A549 treated with ZK216348 at 1 μM for 4 hours (cell line): ENCODE results near the gene PCYT2. TPM values are rescaled to one million over a fixed set of nuclear protein-coding genes. Genes with fewer than 3 reads are reported as not detected.

Experiments
- total RNA-seq: library from RNA; stranded (reverse); fragments of 200-300 nt; extraction: Qiagen RNA extraction; gene quantifications from 5 replicates; pipeline ENCODE4 v1.2.3, GENCODE V29; 2022; ENCODE audit warnings: low read depth

Gene PCYT2
- total RNA-seq, result 14.4 to 18.1 TPM (median 16.1 TPM) in 5 replicates

GRCh38 chr17:81911277-81911961 lies at the start of gene PCYT2:
PCYT2 (minus strand) TSS chr17:81911399; CDS start chr17:81911355, 44 bp downstream.

GRCh38 chr17:81947189-81947588 lies 36.0 kb upstream of the PCYT2 start, which contains the start of gene MYADML2:
MYADML2 (minus strand) TSS chr17:81947233; CDS start chr17:81941741, 5,492 bp downstream.

GRCh38 chr17:81927653-81928543 lies 16.7 kb upstream of the PCYT2 start, which contains the start of gene MAFG:
MAFG (minus strand) TSS chr17:81927735; CDS start chr17:81923185, 4,550 bp downstream.

GRCh38 chr17:81917565-81918332 lies 6.5 kb upstream of the PCYT2 start, which contains the start of gene SIRT7:
SIRT7 (minus strand) TSS chr17:81918176; CDS start chr17:81918131, 45 bp downstream.

GRCh38 chr17:81902023-81902652 lies 9.1 kb downstream of the PCYT2 start, which contains the start of gene NPB:
NPB (plus strand) TSS chr17:81902238; CDS start chr17:81902278, 40 bp downstream.

GRCh38 chr17:81870981-81871386 lies 40.2 kb downstream of the PCYT2 start, which contains the start of gene ARHGDIA:
ARHGDIA (minus strand) TSS chr17:81871337; CDS start chr17:81869930, 1,407 bp downstream.

GRCh38 chr17:81859906-81860755 lies 51.1 kb downstream of the PCYT2 start, which contains the start of gene P4HB:
P4HB (minus strand) TSS chr17:81860535; CDS start chr17:81860471, 64 bp downstream.

Other genes starting within 250 kb of the PCYT2 start
- 21.5 to 68.1 TPM (median 60.6 TPM) in 5 replicates for gene OXLD1, start 244.8 kb downstream of the PCYT2 start, total RNA-seq
- gene CCDC137, start 244.7 kb downstream of the PCYT2 start, total RNA-seq, result 51.5 to 77.1 TPM (median 63.3 TPM) in 5 replicates
- gene ARL16, start 227.6 kb downstream of the PCYT2 start, total RNA-seq, result 42.5 to 51.4 TPM (median 49.4 TPM) in 5 replicates
- 133 to 232 TPM (median 219 TPM) in 5 replicates for gene HGS, start 227.4 kb downstream of the PCYT2 start, total RNA-seq
- gene MRPL12, start 208.0 kb downstream of the PCYT2 start, total RNA-seq, result 187 to 318 TPM (median 295 TPM) in 5 replicates
- 20.2 to 48.4 TPM (median 42.0 TPM) in 5 replicates for gene SLC25A10, start 199.1 kb downstream of the PCYT2 start, total RNA-seq
- 0.11 to 0.52 TPM (median 0.31 TPM) in 4 of 5 replicates, not detected in the other for gene GCGR, start 107.2 kb downstream of the PCYT2 start, total RNA-seq
- 70.3 to 110 TPM (median 93.6 TPM) in 5 replicates for gene MCRIP1, start 78.1 kb downstream of the PCYT2 start, total RNA-seq
- 0.15 TPM in 1 of 5 replicates, not detected in the others for gene PPP1R27, start 76.3 kb downstream of the PCYT2 start, total RNA-seq
- gene P4HB, start 50.9 kb downstream of the PCYT2 start, total RNA-seq, result 698 to 774 TPM (median 714 TPM) in 5 replicates
- gene ARHGDIA, start 40.1 kb downstream of the PCYT2 start, total RNA-seq, result 606 to 641 TPM (median 628 TPM) in 5 replicates
- 164 to 260 TPM (median 251 TPM) in 5 replicates for gene ALYREF, start 19.8 kb downstream of the PCYT2 start, total RNA-seq
- gene ANAPC11, start 19.7 kb downstream of the PCYT2 start, total RNA-seq, result 168 to 294 TPM (median 269 TPM) in 5 replicates
- 0.44 to 0.65 TPM (median 0.58 TPM) in 4 of 5 replicates, not detected in the other for gene NPB, start 9.2 kb downstream of the PCYT2 start, total RNA-seq
- gene SIRT7, start 6.8 kb upstream of the PCYT2 start, total RNA-seq, result 26.8 to 48.2 TPM (median 44.3 TPM) in 5 replicates
- 23.8 to 45.5 TPM (median 38.0 TPM) in 5 replicates for gene MAFG, start 16.3 kb upstream of the PCYT2 start, total RNA-seq
- 45.0 to 90.7 TPM (median 84.5 TPM) in 5 replicates for gene PYCR1, start 25.9 kb upstream of the PCYT2 start, total RNA-seq
- gene MYADML2, start 35.8 kb upstream of the PCYT2 start, total RNA-seq, result not detected in 5 replicates
- 0.29 to 0.66 TPM (median 0.49 TPM) in 4 of 5 replicates, not detected in the other for gene NOTUM, start 49.8 kb upstream of the PCYT2 start, total RNA-seq
- 16.0 to 28.1 TPM (median 27.1 TPM) in 5 replicates for gene ASPSCR1, start 66.2 kb upstream of the PCYT2 start, total RNA-seq
- gene CENPX, start 111.5 kb upstream of the PCYT2 start, total RNA-seq, result 139 to 201 TPM (median 179 TPM) in 5 replicates
- 8.8 to 17.9 TPM (median 15.3 TPM) in 5 replicates for gene LRRC45, start 111.9 kb upstream of the PCYT2 start, total RNA-seq
- gene RAC3, start 120.3 kb upstream of the PCYT2 start, total RNA-seq, result 21.9 to 40.8 TPM (median 38.8 TPM) in 5 replicates
- gene DCXR, start 126.3 kb upstream of the PCYT2 start, total RNA-seq, result 57.4 to 102 TPM (median 94.1 TPM) in 5 replicates
- gene RFNG, start 140.4 kb upstream of the PCYT2 start, total RNA-seq, result 13.5 to 28.2 TPM (median 22.6 TPM) in 5 replicates
- gene GPS1, start 140.5 kb upstream of the PCYT2 start, total RNA-seq, result 77.3 to 147 TPM (median 138 TPM) in 5 replicates
- 66.4 to 156 TPM (median 150 TPM) in 5 replicates for gene DUS1L, start 154.4 kb upstream of the PCYT2 start, total RNA-seq
- gene FASN, start 186.8 kb upstream of the PCYT2 start, total RNA-seq, result 63.0 to 155 TPM (median 144 TPM) in 5 replicates